ENCODE data around the gene TUBB6.

The TUBB6 gene

GRCh38 chr18:12336171-12336613 is 28.2 kb downstream of the TUBB6 start:
- no peak for DNase-seq (ENCODE audit: low read depth in 2 of 2, low spot score in 1 of 2)

GRCh38 chr18:12336887-12337286 is 28.8 kb downstream of the TUBB6 start:
- no peak for DNase-seq (ENCODE audit: low read depth in 2 of 2, low spot score in 1 of 2)

- no peak for DNase-seq (ENCODE audit: low read depth in 2 of 2, low spot score in 1 of 2)
These were observed 30.3 kb downstream of the TUBB6 start for GRCh38 chr18:12338382-12338781.

GRCh38 chr18:12340945-12341660 is 33.1 kb downstream of the TUBB6 start:
- no peak for DNase-seq (ENCODE audit: low read depth in 2 of 2, low spot score in 1 of 2)

- DNase-seq (ENCODE audit: low read depth in 2 of 2, low spot score in 1 of 2) = no peak
These were observed 34.6 kb downstream of the TUBB6 start for GRCh38 chr18:12342661-12343060.

- no peak for DNase-seq (ENCODE audit: low read depth in 2 of 2, low spot score in 1 of 2)
These were observed 37.6 kb downstream of the TUBB6 start for GRCh38 chr18:12345491-12346239.

GRCh38 chr18:12346240-12346565 is 38.2 kb downstream of the TUBB6 start:
- no peak for DNase-seq (ENCODE audit: low read depth in 2 of 2, low spot score in 1 of 2)

GRCh38 chr18:12347895-12348294 is 39.9 kb downstream of the TUBB6 start:
- DNase-seq (ENCODE audit: low read depth in 2 of 2, low spot score in 1 of 2) = no peak

- DNase-seq (ENCODE audit: low read depth in 2 of 2, low spot score in 1 of 2) = no peak
These were observed 44.1 kb downstream of the TUBB6 start for GRCh38 chr18:12352188-12352587.

- DNase-seq (ENCODE audit: low read depth in 2 of 2, low spot score in 1 of 2) = no peak
These were observed 51.5 kb downstream of the TUBB6 start for GRCh38 chr18:12359515-12359927.

GRCh38 chr18:12361770-12362378 is 53.8 kb downstream of the TUBB6 start:
- no peak for DNase-seq (ENCODE audit: low read depth in 2 of 2, low spot score in 1 of 2)

- DNase-seq (ENCODE audit: low read depth in 2 of 2, low spot score in 1 of 2) = no peak
These were observed 54.6 kb downstream of the TUBB6 start for GRCh38 chr18:12362473-12363174.

- DNase-seq (ENCODE audit: low read depth in 2 of 2, low spot score in 1 of 2) = no peak
These were observed 58.3 kb downstream of the TUBB6 start for GRCh38 chr18:12366379-12366778.

GRCh38 chr18:12366784-12367183 is 58.7 kb downstream of the TUBB6 start:
- no peak for DNase-seq (ENCODE audit: low read depth in 2 of 2, low spot score in 1 of 2)

GRCh38 chr18:12369211-12369610 is 61.2 kb downstream of the TUBB6 start:
- no peak for DNase-seq (ENCODE audit: low read depth in 2 of 2, low spot score in 1 of 2)

GRCh38 chr18:12371590-12371989 is 63.5 kb downstream of the TUBB6 start:
- no peak for DNase-seq (ENCODE audit: low read depth in 2 of 2, low spot score in 1 of 2)

- no peak for DNase-seq (ENCODE audit: low read depth in 2 of 2, low spot score in 1 of 2)
These were observed 64.4 kb downstream of the TUBB6 start for GRCh38 chr18:12372406-12372805.

GRCh38 chr18:12373116-12373770 is 65.2 kb downstream of the TUBB6 start:
- no peak for DNase-seq (ENCODE audit: low read depth in 2 of 2, low spot score in 1 of 2)

GRCh38 chr18:12373771-12374116 is 65.7 kb downstream of the TUBB6 start:
- DNase-seq (ENCODE audit: low read depth in 2 of 2, low spot score in 1 of 2) = no peak

GRCh38 chr18:12374401-12374800 is 66.4 kb downstream of the TUBB6 start:
- no peak for DNase-seq (ENCODE audit: low read depth in 2 of 2, low spot score in 1 of 2)

Measured in stimulated activated CD8-positive, alpha-beta memory T cell treated with anti-CD3 and anti-CD28 coated beads, Interleukin-4, amount 100 ng/mL, for 1 hour (primary cell).